H7 (cell line): ENCODE data around the gene LKAAEAR1. TPM values are rescaled to one million over a fixed set of nuclear protein-coding genes. Genes with fewer than 3 reads are reported as not detected.

Source experiments
- DNase-seq: peaks from one replicate; pipeline ENCODE4 v3.0.0; 2012
- H3K27me3 ChIP-seq: 2 replicates; pipeline ENCODE4 v1.6.0; 2011; ENCODE audit warnings: mild to moderate bottlenecking, low read length; ENCODE audit not compliant: control insufficient read depth, insufficient read depth
- H3K36me3 ChIP-seq: replicated peaks from 2 replicates; pipeline ENCODE4 v1.5.1; 2011; ENCODE audit warnings: low read length; ENCODE audit not compliant: control insufficient read depth, insufficient read depth
- H3K4me3 ChIP-seq: 2 replicates; pipeline ENCODE4 v1.5.1; 2011; ENCODE audit warnings: low read depth, mild to moderate bottlenecking, control low read depth, low read length, moderate library complexity; ENCODE audit not compliant: insufficient read depth
- total RNA-seq: library from RNA; depleted of rRNA; stranded (reverse); fragments of >200 nt; shearing (Covaris generic); gene quantifications from 2 replicates; pipeline ENCODE4 v1.2.3, GENCODE V29; 2014

Gene LKAAEAR1
- total RNA-seq, 1 experiment from 2014 or later: 0.45 TPM

GRCh38 chr20:64115171-64115911, 31.1 kb upstream of the LKAAEAR1 start:
- H3K4me3 ChIP-seq: no peak overlapping the region
- DNase-seq: no peak
- H3K27me3 ChIP-seq: no peaks in the 10 kb centered on the region
- H3K36me3 ChIP-seq: no peaks in the 10 kb centered on the region

GRCh38 chr20:64114356-64114971, 30.3 kb upstream of the LKAAEAR1 start:
- no peak for DNase-seq
- no peaks in the 10 kb centered on the region for H3K27me3 ChIP-seq
- H3K36me3 ChIP-seq: no peaks in the 10 kb centered on the region
- H3K4me3 ChIP-seq: no peak overlapping the region

DNA sequence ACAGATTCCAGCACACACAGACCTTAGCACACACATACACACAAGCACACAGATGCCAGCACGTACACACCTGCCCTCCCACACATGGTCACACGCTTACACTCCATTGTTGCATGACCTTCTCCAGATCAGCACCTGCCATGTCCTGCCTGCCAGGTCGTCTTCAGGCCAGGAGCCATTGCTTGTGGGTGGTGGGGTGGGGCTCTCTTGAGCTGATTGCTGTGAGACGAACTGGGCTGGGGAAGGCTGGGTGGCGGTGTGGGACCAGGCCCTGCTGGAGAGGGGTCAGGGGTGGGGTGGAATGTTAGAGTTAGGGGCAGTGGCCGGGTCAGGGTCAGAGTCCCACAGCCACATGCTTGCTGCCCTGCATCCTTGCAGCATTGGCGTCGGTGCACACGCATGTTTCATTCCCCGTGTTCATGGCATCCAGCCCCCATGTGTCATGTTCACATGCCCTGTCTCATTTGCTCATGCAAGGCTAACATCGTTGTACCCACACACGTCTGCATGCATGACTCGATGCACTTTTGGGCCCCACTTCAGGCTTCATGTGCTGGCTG, 29.7 kb upstream of the LKAAEAR1 start:
- DNase-seq: no peak
- Histone ChIP-seq H3K27me3 (no peaks in the 10 kb centered on the region), H3K36me3 (no peaks in the 10 kb centered on the region), H3K4me3 (no peak overlapping the region)

DNA sequence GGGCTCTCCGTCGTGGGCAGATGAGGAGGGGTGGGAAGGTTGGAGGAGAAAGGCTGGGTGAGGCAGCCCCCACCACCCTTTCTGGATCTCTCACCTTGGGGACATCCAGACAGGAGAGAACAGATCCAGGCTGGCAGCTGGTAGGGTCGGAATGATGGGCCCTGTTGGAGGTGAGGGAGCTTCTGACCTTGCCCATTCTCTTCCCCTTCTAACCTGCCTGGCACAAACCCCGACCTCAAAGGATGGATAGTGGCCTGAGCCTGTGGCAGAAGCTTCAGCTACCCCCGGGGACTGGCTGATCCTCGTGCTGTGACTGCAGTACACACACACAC, 29.2 kb upstream of the LKAAEAR1 start:
- no peaks in the 10 kb centered on the region for H3K27me3 ChIP-seq
- no peak for DNase-seq
- no peak overlapping the region for H3K4me3 ChIP-seq
- H3K36me3 ChIP-seq: no peaks in the 10 kb centered on the region

- no peak for DNase-seq
- Histone ChIP-seq H3K36me3 (no peaks in the 10 kb centered on the region), H3K27me3 (no peaks in the 10 kb centered on the region), H3K4me3 (no peak overlapping the region)
Observed at GRCh38 chr20:64112691-64113443, 28.7 kb upstream of the LKAAEAR1 start.

GRCh38 chr20:64111841-64112641, 27.8 kb upstream of the LKAAEAR1 start:
- Histone ChIP-seq H3K4me3 (no peak overlapping the region), H3K27me3 (no peaks in the 10 kb centered on the region), H3K36me3 (no peaks in the 10 kb centered on the region)
- DNase-seq: no peak

GRCh38 chr20:64110411-64111068, 26.3 kb upstream of the LKAAEAR1 start:
- DNase-seq: no peak

GRCh38 chr20:64109831-64110391, 25.7 kb upstream of the LKAAEAR1 start:
- H3K4me3 ChIP-seq: no peak overlapping the region
- H3K36me3 ChIP-seq: no peaks in the 10 kb centered on the region
- no peak for DNase-seq
- no peaks in the 10 kb centered on the region for H3K27me3 ChIP-seq

More at GRCh38 chr20:64110411-64111068, 26.3 kb upstream of the LKAAEAR1 start:
- Histone ChIP-seq H3K27me3 (no peaks in the 10 kb centered on the region), H3K4me3 (no peak overlapping the region), H3K36me3 (no peaks in the 10 kb centered on the region)

- no peak overlapping the region for H3K4me3 ChIP-seq
- no peaks in the 10 kb centered on the region for H3K36me3 ChIP-seq
- DNase-seq: no peak
Observed at GRCh38 chr20:64108731-64109681, 24.8 kb upstream of the LKAAEAR1 start.

GRCh38 chr20:64107736-64108457, 23.7 kb upstream of the LKAAEAR1 start:
- Histone ChIP-seq H3K36me3 (no peaks in the 10 kb centered on the region), H3K4me3 (no peak overlapping the region), H3K27me3 (peaks cover 5% of the 10 kb centered on the region)
- DNase-seq: no peak

More at GRCh38 chr20:64108731-64109681, 24.8 kb upstream of the LKAAEAR1 start:
- no peaks in the 10 kb centered on the region for H3K27me3 ChIP-seq

- H3K4me3 ChIP-seq: no peak within 1 kb of the TSS
- DNase-seq: peak; percentile 88
Observed at GRCh38 chr20:64106981-64107735, 23.0 kb upstream of the LKAAEAR1 start, which contains the start of gene NPBWR2. TSS of gene NPBWR2 (minus strand) at chr20:64107565. CDS start at chr20:64106831, 734 bp downstream.

More at GRCh38 chr20:64106981-64107735, 23.0 kb upstream of the LKAAEAR1 start, which contains the start of gene NPBWR2:
- Histone ChIP-seq H3K36me3 (no peaks in the 10 kb centered on the region), H3K27me3 (peaks cover 10% of the 10 kb centered on the region)
